SW480 (cell line): ENCODE measurements around the gene LIPG.
A peak's percentile ranks its signal among the peaks of the same experiment; 100 is the strongest.

Experiments used
- DNase-seq: peaks from one replicate; pipeline ENCODE4 v3.0.0-alpha.2; 2016; ENCODE audit warnings: low spot score

Gene LIPG

DNA sequence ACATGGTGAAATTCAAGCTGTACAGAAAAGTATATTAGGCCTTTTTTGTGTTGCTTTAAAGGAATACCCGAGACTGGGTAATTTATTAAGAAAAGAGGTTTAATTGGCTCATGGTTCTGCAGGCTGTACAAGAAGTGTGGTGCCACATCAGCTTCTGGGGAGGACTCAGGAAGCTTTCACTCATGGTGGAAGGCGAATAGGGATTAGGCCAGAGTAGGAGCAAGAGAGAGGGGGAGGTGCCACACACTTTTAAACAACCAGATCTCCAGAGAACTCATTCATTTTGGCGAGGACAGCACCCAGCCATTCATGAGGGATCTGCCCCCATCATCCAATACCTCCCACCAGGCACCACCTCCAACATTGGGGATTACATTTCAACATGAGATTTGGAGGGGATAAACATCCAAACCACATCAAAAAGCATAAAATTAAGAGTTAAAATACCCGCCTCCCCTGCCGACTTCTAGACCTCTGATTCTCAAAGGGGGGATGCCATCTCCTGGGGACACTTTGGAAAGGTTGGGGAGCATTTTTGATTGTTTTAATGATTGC, 15.1 kb upstream of the LIPG start:
- no peak for DNase-seq

GRCh38 chr18:49547701-49548100, 14.2 kb upstream of the LIPG start:
- DNase-seq, result no peak

DNA sequence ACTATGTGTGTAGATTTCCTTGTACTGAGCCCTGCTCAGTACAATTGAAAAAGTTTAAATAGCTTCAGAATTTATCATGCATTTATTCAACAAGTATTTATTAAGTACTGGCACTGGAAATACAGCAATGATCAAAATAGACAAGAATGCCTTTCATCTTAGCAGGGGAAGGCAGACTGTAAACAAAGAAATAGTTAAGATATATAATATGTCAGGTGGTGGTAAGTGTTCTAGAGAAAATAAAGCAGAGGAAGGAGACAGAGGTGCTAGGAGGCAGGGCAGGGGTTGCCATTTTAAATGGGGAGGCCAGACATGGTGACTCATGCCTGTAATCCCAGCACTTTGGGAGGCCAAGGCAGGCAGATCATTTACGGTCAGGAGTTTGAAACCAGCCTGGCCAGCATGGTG, 13.6 kb upstream of the LIPG start:
- peak; percentile 57 for DNase-seq

GRCh38 chr18:49550621-49551339, 11.1 kb upstream of the LIPG start:
- DNase-seq, result no peak

DNA sequence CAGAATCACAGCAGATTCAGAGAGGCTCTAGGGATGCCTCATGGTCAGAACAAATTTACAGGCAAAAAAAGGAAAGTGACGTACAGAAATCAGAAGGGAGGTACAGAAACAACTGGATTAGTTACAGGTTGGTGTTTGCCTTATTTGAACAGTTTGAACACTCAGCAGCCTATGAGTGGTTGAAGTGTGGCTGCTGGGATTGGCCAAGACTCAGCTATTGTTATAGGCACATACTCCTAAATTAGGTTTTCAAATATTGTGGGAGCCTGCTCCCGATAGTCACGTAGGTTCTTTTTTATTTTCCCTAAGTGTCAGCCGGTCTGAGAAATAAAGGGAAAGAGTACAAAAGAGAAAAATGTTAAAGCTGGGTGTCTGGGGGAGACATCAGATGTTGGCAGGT, 8.9 kb upstream of the LIPG start:
- DNase-seq, result no peak

DNA sequence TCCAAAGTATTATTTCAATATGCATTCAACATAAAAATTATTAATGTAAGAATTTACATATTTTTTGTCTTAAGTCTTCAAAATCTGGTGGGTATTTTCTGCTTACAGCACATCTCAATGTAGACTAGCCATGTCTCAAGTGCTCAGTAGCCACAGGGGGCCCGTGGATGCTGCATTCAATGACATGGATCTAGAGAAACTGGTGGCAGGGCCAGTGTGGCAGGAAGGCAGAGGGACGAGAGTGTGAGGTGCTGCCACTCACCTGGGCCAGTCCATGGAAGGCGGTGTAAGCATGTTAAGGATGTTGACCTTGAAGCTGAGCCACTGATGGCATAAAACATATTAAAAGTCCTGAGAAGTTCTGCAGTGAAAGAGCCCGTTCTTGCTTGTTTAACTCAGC, 6.2 kb upstream of the LIPG start:
- no peak for DNase-seq

- DNase-seq, result no peak
These were observed 3.5 kb upstream of the LIPG start for GRCh38 chr18:49558356-49558755.

GRCh38 chr18:49559326-49559931, 2.4 kb upstream of the LIPG start:
- peak; percentile 26 for DNase-seq

- DNase-seq, result no peak
These were observed 1.6 kb upstream of the LIPG start for GRCh38 chr18:49560277-49560623.

DNA sequence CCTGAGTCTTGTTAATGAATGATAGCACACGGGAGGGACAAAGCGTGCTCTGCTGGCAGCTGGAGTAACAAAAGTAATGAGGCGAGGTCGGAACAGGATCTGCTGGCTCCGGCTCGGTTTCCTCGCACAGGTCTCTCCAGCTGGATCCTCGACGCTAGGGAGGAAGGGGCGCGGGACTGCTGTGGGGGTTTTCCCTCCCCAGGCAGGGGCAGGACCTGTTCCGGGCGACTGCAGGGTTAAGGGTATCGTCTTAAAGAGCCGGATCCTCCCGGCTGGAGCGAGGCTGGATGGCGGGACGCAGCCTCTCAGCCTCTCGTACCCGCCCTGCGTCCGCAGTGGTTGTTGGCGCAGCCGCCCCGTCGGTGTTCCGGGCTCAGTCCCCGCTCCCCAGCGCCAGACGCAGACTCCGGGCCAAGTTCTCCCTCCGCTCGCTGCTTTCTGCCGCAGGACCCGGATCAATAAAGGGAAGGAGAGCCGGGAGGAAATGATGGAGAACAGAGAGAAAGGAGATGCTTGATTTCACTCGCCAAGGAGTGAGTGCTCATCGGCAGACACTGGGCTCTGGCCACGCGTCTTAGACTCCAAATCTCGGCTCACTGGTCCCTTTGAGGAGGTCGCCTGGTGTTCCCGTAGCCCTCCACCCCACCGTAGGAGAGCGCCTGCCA, 1.1 kb upstream of the LIPG start:
- DNase-seq, result no peak

DNA sequence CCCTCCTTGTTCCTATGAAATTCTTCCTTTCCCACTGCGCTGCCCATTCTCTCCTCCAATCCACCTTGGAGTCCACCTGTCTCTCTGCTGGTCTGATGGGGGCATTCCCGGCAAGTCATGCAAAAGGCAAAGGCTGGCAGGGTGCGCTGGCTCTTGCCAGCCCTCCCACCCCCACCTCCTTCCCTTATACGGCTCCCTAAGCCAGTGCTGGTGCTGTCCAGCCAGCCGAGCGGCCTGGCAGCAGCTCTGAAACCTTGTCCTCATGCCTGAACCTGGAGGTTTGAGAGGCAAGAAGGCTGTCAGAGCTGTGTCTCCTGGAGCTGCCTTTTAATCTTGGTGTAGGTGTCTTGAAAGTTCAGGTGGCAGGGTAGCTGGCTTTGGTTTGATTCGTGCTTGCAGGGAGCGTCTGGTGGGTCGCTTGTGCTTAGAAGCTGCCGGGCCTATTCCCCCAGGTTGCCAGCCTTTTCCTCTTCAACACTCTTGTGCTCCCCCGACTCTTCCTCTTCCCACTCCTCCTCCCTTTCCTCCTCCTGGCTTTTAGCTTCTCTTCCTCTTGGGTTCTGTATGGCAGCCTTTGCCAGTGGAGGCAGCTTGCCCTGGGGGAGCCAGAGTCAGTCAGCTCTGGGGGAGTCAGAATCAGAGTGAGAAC, 748 bp downstream of the LIPG start:
- DNase-seq, result no peak

- DNase-seq, result peak; percentile 24
These were observed 1.3 kb downstream of the LIPG start for GRCh38 chr18:49563130-49563540.

- no peak for DNase-seq
These were observed 2.1 kb downstream of the LIPG start for GRCh38 chr18:49563701-49564517.

DNA sequence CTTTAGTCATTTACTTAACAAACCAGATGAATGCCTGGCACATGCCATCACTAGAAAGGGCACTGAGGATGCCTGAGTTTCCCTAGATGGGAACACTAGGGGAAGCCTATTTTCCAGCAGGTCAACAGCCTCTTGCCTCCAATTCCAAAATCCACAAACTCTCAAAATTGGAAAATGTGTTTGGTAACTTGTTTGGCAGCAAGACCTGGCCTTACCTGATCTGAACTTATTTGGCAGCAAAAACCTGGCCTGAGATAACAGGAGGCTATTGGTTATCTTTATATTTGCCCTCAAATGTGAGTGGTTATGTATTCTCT, 2.6 kb downstream of the LIPG start:
- no peak for DNase-seq

GRCh38 chr18:49565101-49565500, 3.2 kb downstream of the LIPG start:
- DNase-seq, result no peak

DNA sequence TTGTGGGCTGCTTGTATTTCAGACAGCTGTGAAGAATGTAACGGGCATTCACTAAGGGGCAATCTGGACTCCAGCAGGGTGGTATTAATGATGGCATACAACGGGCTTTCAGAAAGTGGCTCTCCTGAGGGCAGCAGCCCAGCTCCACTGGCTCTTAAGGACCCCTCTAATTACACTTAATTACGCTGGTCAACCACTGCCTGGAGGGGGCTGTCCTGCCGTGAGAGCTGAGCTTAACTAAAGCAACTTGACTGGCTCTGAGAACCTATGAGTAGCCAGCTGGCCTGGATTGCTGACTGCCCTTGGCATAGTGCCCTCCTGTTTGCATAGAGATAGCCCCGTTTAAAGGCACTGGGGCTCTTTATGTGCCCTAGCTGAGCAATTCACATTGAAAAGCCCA, 3.8 kb downstream of the LIPG start:
- no peak for DNase-seq

- no peak for DNase-seq
These were observed 4.4 kb downstream of the LIPG start for GRCh38 chr18:49566217-49566770.

DNA sequence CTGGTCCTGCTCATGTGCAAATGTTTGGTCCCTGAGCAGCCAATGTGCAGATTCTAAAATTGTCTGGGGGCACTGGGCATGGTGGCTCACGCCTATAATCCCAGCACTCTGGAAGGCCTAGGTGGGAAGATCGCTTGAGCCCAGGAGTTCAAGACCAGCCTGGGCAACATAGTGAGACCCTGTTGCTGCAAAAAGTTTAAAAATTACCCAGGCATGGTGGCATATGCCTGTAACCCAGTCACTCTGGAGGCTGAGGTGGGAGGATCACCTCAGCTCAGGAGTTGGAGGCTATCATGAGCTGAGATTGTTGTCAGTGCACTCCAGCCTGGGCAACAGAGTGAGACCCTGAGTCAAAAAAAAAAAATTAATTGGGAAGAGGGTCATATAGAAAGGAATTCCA, 5.1 kb downstream of the LIPG start:
- no peak for DNase-seq

GRCh38 chr18:49569724-49570123, 7.9 kb downstream of the LIPG start:
- DNase-seq, result no peak

DNA sequence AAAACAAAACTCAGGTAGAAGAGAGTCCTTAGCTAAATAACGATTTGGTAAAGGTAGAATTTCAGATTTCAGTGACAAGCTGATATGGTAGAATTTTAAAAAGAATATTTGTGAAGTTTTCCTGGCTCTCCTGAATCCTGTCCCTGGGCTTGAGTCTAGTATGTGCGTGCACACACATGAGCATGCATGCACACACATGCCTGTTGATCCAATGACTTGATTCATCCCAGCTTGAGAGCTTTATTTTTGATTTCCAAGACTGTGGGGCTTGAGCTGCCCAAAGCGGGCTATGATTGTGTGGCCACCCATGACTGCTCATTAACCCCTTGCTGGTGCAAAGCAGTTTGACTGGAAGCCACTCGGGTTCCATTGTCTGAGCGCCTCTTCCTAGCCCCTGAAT, 9.0 kb downstream of the LIPG start:
- no peak for DNase-seq

- no peak for DNase-seq
These were observed 10.9 kb downstream of the LIPG start for GRCh38 chr18:49572611-49573345.
